Keratinocyte (primary cell): ENCODE measurements around the gene CLN3. TPM values are rescaled to one million over a fixed set of nuclear protein-coding genes. Genes with fewer than 3 reads are reported as not detected.

Experiments used
- DNase-seq: peaks from one replicate; pipeline ENCODE4 v3.0.0-alpha.2; 2011; ENCODE audit warnings: low read depth, missing footprints, low spot score
- FAIRE-seq: peaks from 2 replicates; lab custom pipeline; 2011; peaks lifted over from hg19 to GRCh38; lab: Jason Lieb, UNC
- H2AFZ ChIP-seq: 2 replicates; pipeline ENCODE4 v1.6.0; 2012; ENCODE audit warnings: low read length, control low read depth, inconsistent platforms; ENCODE audit not compliant: control insufficient read depth
- H3K27ac ChIP-seq: 2 replicates; pipeline ENCODE4 v1.5.1; 2011; ENCODE audit warnings: low read length; ENCODE audit not compliant: control insufficient read depth, insufficient read depth
- H3K27me3 ChIP-seq: 3 replicates; pipeline ENCODE4 v1.6.0; 2011; ENCODE audit warnings: low read length; ENCODE audit not compliant: control insufficient read depth, insufficient read depth; ENCODE audit errors: extremely low read depth
- H3K36me3 ChIP-seq, 2 experiments: 2 replicates in 1 of 2; 3 replicates in 1 of 2; pipeline ENCODE4 v1.5.1; 2011; ENCODE audit warnings: low read length in 2 of 2, mild to moderate bottlenecking in 1 of 2; ENCODE audit not compliant: control insufficient read depth in 2 of 2, insufficient read depth in 2 of 2; ENCODE audit errors: extremely low read depth in 1 of 2
- H3K4me1 ChIP-seq: 3 replicates; pipeline ENCODE4 v1.5.1; 2011; ENCODE audit warnings: low read length; ENCODE audit not compliant: control insufficient read depth, insufficient read depth; ENCODE audit errors: extremely low read depth
- H3K4me2 ChIP-seq: 3 replicates; pipeline ENCODE4 v1.6.0; 2011; ENCODE audit warnings: low read depth, low read length; ENCODE audit not compliant: control insufficient read depth, insufficient read depth; ENCODE audit errors: extremely low read depth
- H3K4me3 ChIP-seq, 3 experiments: fragments of 200-600 bp in 1 of 3; sonication (generic) in 1 of 3; 2 replicates in 2 of 3; 3 replicates in 1 of 3; pipeline ENCODE4 v1.5.1; 2011 to 2016; ENCODE audit warnings: low read length in 3 of 3, mild to moderate bottlenecking in 3 of 3, control low read depth in 2 of 3, inconsistent platforms in 1 of 3, low read depth in 1 of 3, mixed read lengths in 1 of 3, mixed run types in 1 of 3, moderate library complexity in 1 of 3; ENCODE audit not compliant: control insufficient read depth in 2 of 3, insufficient read depth in 2 of 3; ENCODE audit errors: extremely low read depth in 1 of 3
- H3K79me2 ChIP-seq: 2 replicates; pipeline ENCODE4 v1.6.0; 2012; ENCODE audit warnings: low read length; ENCODE audit not compliant: control insufficient read depth, insufficient read depth
- H3K9ac ChIP-seq: 3 replicates; pipeline ENCODE4 v1.6.0; 2011; ENCODE audit warnings: low read length; ENCODE audit not compliant: control insufficient read depth, insufficient read depth; ENCODE audit errors: extremely low read depth
- H3K9me1 ChIP-seq: 3 replicates; pipeline ENCODE4 v1.6.0; 2011; ENCODE audit warnings: low read length; ENCODE audit not compliant: control insufficient read depth, insufficient read depth; ENCODE audit errors: extremely low read depth
- H3K9me3 ChIP-seq: 2 replicates; pipeline ENCODE4 v1.5.1; 2012; ENCODE audit warnings: low read depth, low read length; ENCODE audit not compliant: control insufficient read depth
- H4K20me1 ChIP-seq: 3 replicates; pipeline ENCODE4 v1.6.0; 2011; ENCODE audit warnings: low read length; ENCODE audit not compliant: control insufficient read depth, insufficient read depth; ENCODE audit errors: extremely low read depth
- CTCF ChIP-seq, 3 experiments: IDR thresholded peaks in 1 of 3; conservative IDR thresholded peaks in 1 of 3; optimal IDR thresholded peaks in 1 of 3; 2 replicates in 2 of 3; 3 replicates in 1 of 3; pipeline versions ENCODE3 to v1.5.1; 2011; ENCODE audit warnings: low read length in 3 of 3, mild to moderate bottlenecking in 3 of 3, moderate library complexity in 2 of 3, control low read depth in 1 of 3, inconsistent platforms in 1 of 3; ENCODE audit not compliant: insufficient read depth in 2 of 3; ENCODE audit errors: extremely low read depth in 1 of 3
- EZH2 ChIP-seq: IDR thresholded peaks from one replicate; pipeline ENCODE4 v1.6.1; 2012; ENCODE audit warnings: inconsistent platforms, mild to moderate bottlenecking, low read length, moderate library complexity
- dilution Hi-C: fragments of 300-500 bp; cut with MboI; formaldehyde crosslinking; loops from one replicate; pipeline ENCODE4 v1.7.0; 2020; ENCODE audit warnings: low sequenced_read_pairs; ENCODE audit not compliant: extremely low pct_ligation_motif_present
- polyA plus RNA-seq, 5 experiments: library from polyadenylated mRNA; depleted of rRNA in 3 of 5; stranded (reverse) in 3 of 5; stranded (forward) in 1 of 5; unstranded in 1 of 5; fragments of >200 nt; gene quantifications; 1 replicate in 1 of 5; 2 replicates in 3 of 5; 3 replicates in 1 of 5; pipeline versions ENCODE4 v1.2.1 to v1.2.3, GENCODE V29; 2011 to 2012; ENCODE audit warnings: missing spikeins in 2 of 5, low read depth in 1 of 5, low replicate concordance in 1 of 5

Gene CLN3
- polyA plus RNA-seq, 1 donor (not counting 4 experiments of a cell fraction or from before 2014, with no cell fraction given) = 12.6 TPM

GRCh38 chr16:28504707-28505404, 13.0 kb upstream of the CLN3 start:
- Histone ChIP-seq H3K9ac (no peak overlapping the region), H3K4me3 (no peak overlapping the region), H3K4me2 (no peak overlapping the region), H3K79me2 (no peaks in the 10 kb centered on the region), H3K36me3 (no peaks in the 10 kb centered on the region), H2AFZ (no peak overlapping the region), H4K20me1 (no peaks in the 10 kb centered on the region), H3K27me3 (peaks cover 18% of the 10 kb centered on the region), H3K9me1 (no peaks in the 10 kb centered on the region), H3K27ac (no peak overlapping the region), H3K4me1 (no peaks in the 10 kb centered on the region), H3K9me3 (no peaks in the 10 kb centered on the region)
- FAIRE-seq = no peak
- DNase-seq = no peak
- TF ChIP-seq EZH2 (no peak), CTCF (optimal IDR thresholded peaks at IDR 0.05 in 1 of 3, IDR thresholded peaks at IDR 0.05 in 1 of 3, conservative IDR thresholded peaks at IDR 0.05 in 1 of 3; ENCODE audit: extremely low read depth in 1 of 3, insufficient read depth in 2 of 3, low read length in 3 of 3) (no peak)
- dilution Hi-C loops = no loop called here

GRCh38 chr16:28503470-28504259, 11.8 kb upstream of the CLN3 start:
- Histone ChIP-seq H3K4me1 (no peaks in the 10 kb centered on the region), H2AFZ (no peak overlapping the region), H3K9me3 (no peaks in the 10 kb centered on the region), H3K4me2 (no peak overlapping the region), H3K4me3 (no peak overlapping the region), H4K20me1 (no peaks in the 10 kb centered on the region), H3K27me3 (peaks cover 18% of the 10 kb centered on the region), H3K9ac (no peak overlapping the region), H3K27ac (no peak overlapping the region), H3K79me2 (no peaks in the 10 kb centered on the region), H3K36me3 (no peaks in the 10 kb centered on the region), H3K9me1 (no peaks in the 10 kb centered on the region)
- dilution Hi-C loops = no loop called here
- TF ChIP-seq EZH2 = no peak
- FAIRE-seq = no peak
- DNase-seq = no peak
